ENCODE results near the gene ANGPTL5. TPM values are rescaled to one million over a fixed set of nuclear protein-coding genes. Genes with fewer than 3 reads are reported as not detected.

The ANGPTL5 gene
- total RNA-seq, 4 donors from 2014 or later, result 0.44 to 9.6 (median 0.61) TPM

DNA sequence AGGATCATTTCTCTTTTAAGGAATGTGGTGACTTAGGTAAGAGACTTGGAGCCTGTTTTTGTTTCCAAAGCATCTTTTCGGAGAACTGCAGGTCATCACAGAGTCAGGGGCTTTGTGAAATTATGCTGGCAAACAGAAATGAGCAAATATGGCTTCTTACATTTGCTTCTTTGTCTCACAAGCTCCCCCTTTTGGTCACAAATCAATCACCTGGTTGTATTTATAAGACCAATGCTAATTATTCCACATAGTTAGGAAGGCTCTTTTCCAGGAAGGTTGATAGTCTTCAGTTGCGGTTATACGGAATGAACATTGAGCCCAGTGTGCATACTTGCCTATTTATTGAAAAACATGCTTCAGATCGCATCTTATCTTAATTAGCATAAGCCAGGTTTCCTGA, 36.1 kb downstream of the ANGPTL5 start:
- Histone ChIP-seq H3K9me3 (no peaks in the 10 kb centered on the region), H3K4me3 (no peak overlapping the region), H3K27me3 (no peaks in the 10 kb centered on the region), H3K4me1 (no peaks in the 10 kb centered on the region), H3K36me3 (no peaks in the 10 kb centered on the region), H3K27ac (no peak overlapping the region)
- 83 to 84% methylated on average over 4 of the region's 4 CpGs for WGBS, 2 donors
- DNase-seq (ENCODE audit: low spot score in 2 of 2), result no peak
- TF ChIP-seq POLR2A (IDR thresholded peaks at IDR 0.05) (no peak), EP300 (IDR thresholded peaks at IDR 0.05) (no peak)
- TF ChIP-seq, protein P1, sequence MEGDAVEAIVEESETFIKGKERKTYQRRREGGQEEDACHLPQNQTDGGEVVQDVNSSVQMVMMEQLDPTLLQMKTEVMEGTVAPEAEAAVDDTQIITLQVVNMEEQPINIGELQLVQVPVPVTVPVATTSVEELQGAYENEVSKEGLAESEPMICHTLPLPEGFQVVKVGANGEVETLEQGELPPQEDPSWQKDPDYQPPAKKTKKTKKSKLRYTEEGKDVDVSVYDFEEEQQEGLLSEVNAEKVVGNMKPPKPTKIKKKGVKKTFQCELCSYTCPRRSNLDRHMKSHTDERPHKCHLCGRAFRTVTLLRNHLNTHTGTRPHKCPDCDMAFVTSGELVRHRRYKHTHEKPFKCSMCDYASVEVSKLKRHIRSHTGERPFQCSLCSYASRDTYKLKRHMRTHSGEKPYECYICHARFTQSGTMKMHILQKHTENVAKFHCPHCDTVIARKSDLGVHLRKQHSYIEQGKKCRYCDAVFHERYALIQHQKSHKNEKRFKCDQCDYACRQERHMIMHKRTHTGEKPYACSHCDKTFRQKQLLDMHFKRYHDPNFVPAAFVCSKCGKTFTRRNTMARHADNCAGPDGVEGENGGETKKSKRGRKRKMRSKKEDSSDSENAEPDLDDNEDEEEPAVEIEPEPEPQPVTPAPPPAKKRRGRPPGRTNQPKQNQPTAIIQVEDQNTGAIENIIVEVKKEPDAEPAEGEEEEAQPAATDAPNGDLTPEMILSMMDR (IDR thresholded peaks at IDR 0.05), result peak in 1 of 5 experiments; percentile 18

DNA sequence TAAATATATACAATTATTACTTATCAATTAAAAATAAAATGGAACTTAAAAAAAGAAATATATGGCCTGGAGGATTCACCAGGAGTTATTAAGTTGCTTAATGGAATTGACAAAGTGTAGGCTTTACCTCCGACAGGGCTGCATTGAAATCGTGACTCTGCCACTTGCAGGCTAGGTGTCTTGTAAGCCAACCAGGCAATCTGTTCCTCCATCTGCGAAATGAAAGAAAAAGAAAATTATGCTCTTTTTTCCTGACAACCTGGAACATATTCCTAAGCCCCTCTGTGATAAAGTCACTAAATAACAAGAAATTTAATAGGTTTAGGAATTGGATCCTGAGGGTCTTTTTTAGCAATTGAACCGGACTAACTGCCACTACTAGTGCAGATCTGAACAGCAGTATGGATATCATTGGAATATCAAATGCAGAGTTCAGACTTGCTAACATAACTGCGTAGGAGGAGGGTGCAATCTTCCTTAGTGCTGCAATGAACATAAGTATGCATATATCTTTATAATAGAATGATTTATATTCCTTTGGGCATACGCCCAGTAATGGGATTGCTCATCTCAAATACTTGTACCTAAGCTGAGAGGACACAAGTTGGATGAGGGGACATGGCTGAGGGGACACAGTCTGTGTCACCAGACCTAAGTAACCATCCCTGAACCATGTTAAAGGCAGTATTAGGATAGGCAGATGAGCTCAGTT, 44.0 kb downstream of the ANGPTL5 start:
- TF ChIP-seq EP300 (IDR thresholded peaks at IDR 0.05) (no peak), POLR2A (IDR thresholded peaks at IDR 0.05) (no peak)
- TF ChIP-seq, protein P1 (IDR thresholded peaks at IDR 0.05), result no peak
- WGBS, 2 donors, result 81 to 87% methylated on average over 6 of the region's 6 CpGs

DNA sequence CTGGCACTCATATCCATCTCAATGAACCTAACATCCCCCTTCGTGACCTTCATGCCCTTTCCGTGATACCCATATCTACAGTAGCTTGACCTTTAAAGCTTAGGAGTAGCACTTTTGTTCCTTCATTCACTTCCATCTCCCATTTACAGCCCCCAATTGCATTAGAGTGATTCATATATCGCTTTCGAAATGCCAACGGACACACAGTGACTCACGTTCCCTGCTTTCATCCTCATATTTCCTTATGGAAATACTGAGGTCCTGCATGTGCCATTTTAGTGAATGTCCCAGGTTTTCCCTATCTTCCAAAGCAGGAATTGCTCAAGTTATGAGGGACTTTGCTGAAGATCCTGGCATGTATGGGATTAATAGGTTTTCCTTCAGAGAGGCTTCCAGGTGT, 45.8 kb downstream of the ANGPTL5 start:
- Histone ChIP-seq H3K27me3 (no peaks in the 10 kb centered on the region), H3K36me3 (no peaks in the 10 kb centered on the region), H3K9me3 (peaks cover 0 to 4% (median 0%) of the 10 kb centered on the region in 4 donors), H3K27ac (no peak overlapping the region), H3K4me3 (no peak overlapping the region), H3K4me1 (no peaks in the 10 kb centered on the region)
- no peak for TF ChIP-seq EP300 (IDR thresholded peaks at IDR 0.05)
- TF ChIP-seq, protein P1 (IDR thresholded peaks at IDR 0.05), result no peak
- no peak for DNase-seq (ENCODE audit: low spot score in 2 of 2)
- 90 to 95% methylated on average over 6 of the region's 6 CpGs for WGBS, 2 donors

More for the DNA sequence above, 44.0 kb downstream of the ANGPTL5 start:
- H3K4me1 ChIP-seq, result no peaks in the 10 kb centered on the region
- H3K27ac ChIP-seq, result no peak overlapping the region
- H3K9me3 ChIP-seq, result peaks cover 0 to 4% (median 0%) of the 10 kb centered on the region in 4 donors
- no peaks in the 10 kb centered on the region for H3K36me3 ChIP-seq
- H3K27me3 ChIP-seq, result no peaks in the 10 kb centered on the region
- H3K4me3 ChIP-seq, result no peak overlapping the region
- DNase-seq (ENCODE audit: low spot score in 2 of 2), result no peak

- no peaks in the 10 kb centered on the region for H3K27me3 ChIP-seq
- WGBS, 2 donors, result 65 to 80% methylated on average over 2 of the region's 2 CpGs
- no peaks in the 10 kb centered on the region for H3K4me1 ChIP-seq
- no peak for DNase-seq (ENCODE audit: low spot score in 2 of 2)
- TF ChIP-seq EP300 (IDR thresholded peaks at IDR 0.05) (no peak), POLR2A (IDR thresholded peaks at IDR 0.05) (no peak)
- TF ChIP-seq, protein P1 (IDR thresholded peaks at IDR 0.05), result no peak
- H3K4me3 ChIP-seq, result no peak overlapping the region
- H3K9me3 ChIP-seq, result peaks cover 0 to 5% (median 0%) of the 10 kb centered on the region in 4 donors
- no peaks in the 10 kb centered on the region for H3K36me3 ChIP-seq
- no peak overlapping the region for H3K27ac ChIP-seq
These were observed 48.4 kb downstream of the ANGPTL5 start for GRCh38 chr11:101867951-101868350.

- DNase-seq (ENCODE audit: low spot score in 2 of 2), result no peak
- no peak for TF ChIP-seq EP300 (IDR thresholded peaks at IDR 0.05)
- H3K4me3 ChIP-seq, result no peak overlapping the region
- H3K9me3 ChIP-seq, result peaks cover 0 to 5% (median 0%) of the 10 kb centered on the region in 4 donors
- no peaks in the 10 kb centered on the region for H3K4me1 ChIP-seq
- H3K27ac ChIP-seq, result no peak overlapping the region
- H3K36me3 ChIP-seq, result no peaks in the 10 kb centered on the region
- WGBS, 2 donors, result 77% methylated on average over 5 of the region's 5 CpGs
- no peaks in the 10 kb centered on the region for H3K27me3 ChIP-seq
These were observed 49.5 kb downstream of the ANGPTL5 start for GRCh38 chr11:101866619-101867491.

Measured in tibial nerve (tissue), 4 donors.